HG03060 (cell line): ENCODE data around the gene STARD13.

Experiments
- ATAC-seq: cut with Tn5 transposase; IDR thresholded peaks from one replicate; pipeline ENCODE4 v1.9.1; 2021; ENCODE audit warnings: low read depth, moderate number of reproducible peaks; ENCODE audit not compliant: unreplicated experiment

The STARD13 gene

DNA sequence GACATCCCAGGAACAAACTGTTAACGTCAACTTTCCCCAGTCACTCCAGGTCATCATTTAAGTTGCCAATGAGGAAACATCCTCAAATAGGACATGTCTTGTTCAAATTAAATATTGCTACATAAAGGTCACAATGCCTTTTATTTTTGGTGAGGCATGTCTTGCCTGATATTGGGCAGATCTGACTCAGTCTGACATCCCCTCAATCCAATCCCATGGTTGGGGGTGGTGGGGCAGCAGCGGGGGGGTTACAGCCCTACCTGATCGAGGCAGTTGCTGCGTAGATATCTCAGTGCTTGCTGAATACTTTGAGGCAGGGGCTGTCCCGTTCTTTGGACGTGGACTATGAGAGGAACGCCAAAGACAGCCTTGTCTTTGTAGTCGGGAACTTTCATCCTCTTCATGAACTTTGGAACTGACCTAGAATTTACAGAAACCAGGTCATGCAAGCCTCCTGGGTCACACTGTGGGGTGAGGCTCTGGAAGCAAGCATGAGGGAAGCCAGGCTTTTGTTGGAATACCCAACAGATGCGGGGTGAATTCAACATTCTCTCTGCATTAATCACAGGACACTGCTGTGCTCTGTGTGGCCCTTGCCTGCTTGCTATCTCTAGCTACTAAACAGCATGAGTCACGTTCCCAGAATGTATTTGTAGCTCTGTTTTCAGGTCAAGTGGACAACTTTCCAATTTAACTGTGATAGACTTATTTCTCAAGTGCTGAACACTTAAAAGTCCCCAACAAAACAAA, 159.6 kb downstream of the STARD13 start:
- ATAC-seq = no peak

GRCh38 chr13:33123066-33123859, 162.3 kb downstream of the STARD13 start:
- no peak for ATAC-seq

DNA sequence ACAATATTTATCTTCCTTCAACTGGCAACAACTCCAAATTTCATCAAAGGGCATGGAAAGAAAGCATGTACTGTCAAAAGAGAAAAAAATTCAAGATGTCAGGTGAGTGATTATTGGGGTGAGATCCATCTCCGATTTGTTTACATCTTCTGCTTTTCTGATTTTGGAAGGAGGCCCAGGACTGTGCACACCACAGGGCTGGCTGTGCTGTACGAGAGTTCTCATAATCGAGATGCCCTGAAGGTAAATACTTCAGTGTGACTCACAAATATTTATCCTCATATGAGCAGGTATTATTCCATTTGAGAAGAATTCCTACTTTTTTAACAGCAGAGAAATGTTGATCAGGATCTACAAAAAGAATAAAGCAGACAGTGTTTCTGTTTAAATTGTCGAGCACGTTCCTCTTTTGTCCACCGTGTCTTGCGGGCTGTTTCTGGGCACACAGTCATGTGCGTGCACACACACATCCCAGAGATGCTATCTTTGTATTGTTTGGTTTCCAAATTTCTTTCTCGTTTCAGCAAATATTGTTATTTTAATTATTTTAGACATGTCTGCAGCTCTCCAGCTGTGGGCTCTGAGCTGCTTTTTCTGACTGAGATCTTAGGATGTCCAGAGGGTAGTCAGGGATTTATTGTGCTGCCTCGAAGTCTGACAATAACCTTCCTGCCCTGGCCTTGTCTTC, 165.6 kb downstream of the STARD13 start:
- no peak for ATAC-seq

GRCh38 chr13:33119022-33119781, 166.4 kb downstream of the STARD13 start:
- ATAC-seq = no peak

- ATAC-seq = no peak
Observed at GRCh38 chr13:33116321-33117010, 169.1 kb downstream of the STARD13 start.

DNA sequence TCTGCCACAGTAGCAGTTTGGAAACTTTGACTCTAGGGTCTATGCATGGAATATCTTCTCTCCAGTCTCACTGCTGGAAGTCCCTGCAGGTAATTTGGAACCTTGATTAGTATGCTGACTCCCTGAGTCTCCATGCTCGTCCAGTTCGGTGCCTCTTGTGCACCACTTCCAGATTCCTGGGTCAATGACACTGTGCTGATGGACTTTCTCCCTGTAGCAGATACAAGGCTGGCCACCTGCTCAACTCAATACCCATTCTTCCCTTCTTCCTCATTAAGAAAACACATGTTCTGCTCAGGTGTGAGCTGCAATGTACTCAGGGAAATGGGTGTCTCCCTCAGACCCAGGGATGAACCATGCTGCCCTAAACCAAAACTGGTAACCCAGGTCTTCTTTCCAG, 170.3 kb downstream of the STARD13 start:
- no peak for ATAC-seq

DNA sequence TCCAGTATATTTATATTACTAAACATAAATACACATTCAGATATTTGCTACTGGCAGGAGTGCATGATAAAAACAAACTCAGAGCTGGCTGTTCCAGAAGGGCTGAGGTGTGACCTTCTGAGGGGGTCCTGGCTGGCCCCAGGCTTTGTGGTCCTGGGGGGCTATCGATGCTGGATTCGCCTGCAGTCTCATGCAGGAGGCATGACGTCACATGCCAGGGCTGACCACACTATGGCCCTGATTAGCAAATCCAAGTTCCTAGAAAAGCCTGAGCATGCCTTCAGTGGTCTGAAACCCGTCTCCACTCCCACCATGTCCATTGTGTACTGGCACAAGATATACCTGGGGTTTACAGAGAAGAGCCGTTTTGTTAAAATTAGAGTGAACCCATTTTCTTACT, 171.4 kb downstream of the STARD13 start:
- no peak for ATAC-seq

- ATAC-seq = no peak
Observed at GRCh38 chr13:33112766-33113165, 172.8 kb downstream of the STARD13 start.

- no peak for ATAC-seq
Observed at GRCh38 chr13:33111414-33112110, 174.0 kb downstream of the STARD13 start.

GRCh38 chr13:33110713-33111413, 174.7 kb downstream of the STARD13 start:
- peak; percentile 45 for ATAC-seq

GRCh38 chr13:33110386-33110712, 175.2 kb downstream of the STARD13 start:
- no peak for ATAC-seq

DNA sequence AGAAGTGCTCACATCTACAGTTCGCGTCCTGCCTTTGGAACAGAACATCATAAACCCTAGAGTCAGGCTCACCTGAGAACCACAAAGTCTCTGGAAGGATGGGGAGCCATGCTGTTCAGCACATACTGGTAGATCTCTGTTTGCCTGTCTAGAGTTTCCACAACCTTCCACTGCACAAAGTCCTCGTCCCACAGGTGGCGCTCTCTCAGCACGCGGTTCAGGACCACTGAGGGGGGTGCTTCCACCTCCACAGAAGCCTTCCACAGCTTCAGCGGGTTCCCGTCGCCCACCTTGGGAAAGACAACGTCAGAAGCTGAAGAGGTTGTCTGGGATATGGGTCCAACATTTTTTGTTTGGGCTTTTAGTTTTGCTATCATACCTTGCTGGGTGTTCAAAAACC, 175.8 kb downstream of the STARD13 start:
- no peak for ATAC-seq

DNA sequence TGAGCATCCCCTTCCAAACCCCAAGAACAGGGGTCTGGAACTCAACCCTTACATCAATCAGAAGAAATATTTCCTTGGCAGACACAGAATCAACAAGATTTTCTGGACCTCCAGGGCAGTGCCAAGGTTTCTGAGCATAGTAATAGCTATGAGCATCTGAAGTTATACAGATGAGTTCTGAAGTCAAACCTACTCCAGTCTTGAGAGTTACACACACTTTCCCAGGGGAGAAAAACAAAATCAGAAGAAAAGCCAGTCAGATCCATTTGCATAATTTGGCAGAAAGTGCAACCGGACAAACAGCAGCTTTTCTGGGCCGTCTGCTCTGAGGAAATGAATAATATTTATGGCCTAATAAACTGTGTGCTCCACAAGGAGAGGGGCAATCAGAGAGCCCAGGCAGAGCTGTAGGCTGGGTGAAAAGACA, 176.3 kb downstream of the STARD13 start:
- ATAC-seq = no peak

DNA sequence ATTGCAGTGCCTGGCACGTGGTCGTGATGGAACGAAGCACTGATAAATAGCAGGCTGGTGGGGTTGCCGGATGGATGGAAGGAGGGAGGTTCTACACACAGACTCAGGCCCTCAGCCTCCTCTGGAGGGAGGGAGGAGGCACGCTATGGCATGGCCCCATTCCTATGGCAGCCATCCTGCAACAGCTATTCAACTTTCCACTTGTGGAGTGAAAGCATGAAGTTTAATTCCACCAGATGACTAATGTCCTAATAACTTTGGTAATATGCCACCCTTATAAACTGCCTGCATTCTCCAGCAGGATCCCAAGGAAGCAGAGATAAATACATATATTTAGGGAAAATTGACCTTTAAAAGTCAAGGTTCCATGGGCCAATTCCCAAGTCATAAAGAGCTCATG, 176.9 kb downstream of the STARD13 start:
- no peak for ATAC-seq

GRCh38 chr13:33107361-33107760, 178.2 kb downstream of the STARD13 start:
- ATAC-seq = no peak

DNA sequence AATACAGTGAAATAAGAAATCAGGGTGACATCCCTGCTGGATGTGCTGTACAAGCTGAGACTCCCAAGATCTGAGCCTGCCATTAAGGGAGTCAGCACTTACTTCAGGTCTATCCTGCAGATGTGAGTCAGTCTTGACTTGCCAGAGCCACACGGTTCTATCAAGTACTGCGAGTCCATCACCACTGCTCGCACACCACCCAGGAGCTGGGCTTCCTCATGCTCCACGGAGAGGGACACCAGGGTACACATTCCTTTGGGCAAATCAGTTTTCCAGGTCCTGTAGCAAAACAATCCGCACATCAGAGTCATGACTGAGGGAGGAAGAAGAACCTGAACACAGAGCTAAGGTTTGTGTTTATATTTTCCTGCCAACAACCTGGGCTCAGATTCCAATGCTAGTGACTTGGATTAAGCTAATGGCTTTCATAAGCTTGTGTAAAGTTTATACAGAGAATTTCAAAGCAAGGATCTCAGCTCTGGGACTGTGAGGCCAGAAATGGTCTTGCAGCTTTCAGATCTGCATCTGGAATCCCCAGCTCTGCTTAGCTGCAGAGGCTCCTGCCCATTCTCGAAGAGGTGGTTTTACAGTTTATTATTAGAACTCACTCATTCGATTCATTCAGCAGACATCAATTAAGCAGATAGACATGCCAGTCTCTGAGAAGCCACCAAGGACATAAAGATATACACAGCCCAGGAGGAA, 178.7 kb downstream of the STARD13 start:
- ATAC-seq = no peak

DNA sequence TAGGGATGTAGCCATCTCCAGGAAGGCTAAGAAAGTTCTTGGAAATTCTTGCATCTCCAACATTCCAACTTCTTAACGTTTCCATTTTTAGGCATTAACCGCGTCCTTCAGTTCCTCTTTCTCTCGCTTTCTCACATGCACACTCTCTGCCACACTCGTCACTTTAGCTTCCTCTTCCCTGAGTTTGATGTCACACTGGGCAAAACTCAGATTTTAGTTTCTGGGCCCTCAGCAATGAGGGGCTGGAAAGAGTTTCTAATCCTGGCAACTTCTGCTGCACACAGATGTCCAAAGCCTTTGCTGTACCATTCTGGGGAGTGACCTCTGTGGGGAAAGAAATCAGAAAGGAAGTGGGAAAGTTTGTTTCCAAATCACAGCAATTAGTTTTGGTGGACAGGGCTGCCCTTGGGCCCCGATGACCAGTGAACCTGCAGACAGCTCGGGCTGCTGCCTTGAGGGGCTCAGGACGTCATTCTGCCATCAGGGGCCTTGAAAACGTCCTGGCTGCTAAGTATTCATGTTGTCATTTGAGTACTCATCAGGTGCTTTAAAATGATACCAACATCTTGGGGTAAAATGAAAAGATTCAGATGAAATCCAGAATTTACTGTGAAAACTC, 180.1 kb downstream of the STARD13 start:
- ATAC-seq = no peak

- no peak for ATAC-seq
Observed at GRCh38 chr13:33103457-33103856, 182.1 kb downstream of the STARD13 start.
